ENCODE results near the gene FGF21.
"Not testable (repeated sequence)": the region's sequence is repeated elsewhere in the genome, so short reads cannot be mapped to it uniquely, and the experiment has no call there.

Gene FGF21

DNA sequence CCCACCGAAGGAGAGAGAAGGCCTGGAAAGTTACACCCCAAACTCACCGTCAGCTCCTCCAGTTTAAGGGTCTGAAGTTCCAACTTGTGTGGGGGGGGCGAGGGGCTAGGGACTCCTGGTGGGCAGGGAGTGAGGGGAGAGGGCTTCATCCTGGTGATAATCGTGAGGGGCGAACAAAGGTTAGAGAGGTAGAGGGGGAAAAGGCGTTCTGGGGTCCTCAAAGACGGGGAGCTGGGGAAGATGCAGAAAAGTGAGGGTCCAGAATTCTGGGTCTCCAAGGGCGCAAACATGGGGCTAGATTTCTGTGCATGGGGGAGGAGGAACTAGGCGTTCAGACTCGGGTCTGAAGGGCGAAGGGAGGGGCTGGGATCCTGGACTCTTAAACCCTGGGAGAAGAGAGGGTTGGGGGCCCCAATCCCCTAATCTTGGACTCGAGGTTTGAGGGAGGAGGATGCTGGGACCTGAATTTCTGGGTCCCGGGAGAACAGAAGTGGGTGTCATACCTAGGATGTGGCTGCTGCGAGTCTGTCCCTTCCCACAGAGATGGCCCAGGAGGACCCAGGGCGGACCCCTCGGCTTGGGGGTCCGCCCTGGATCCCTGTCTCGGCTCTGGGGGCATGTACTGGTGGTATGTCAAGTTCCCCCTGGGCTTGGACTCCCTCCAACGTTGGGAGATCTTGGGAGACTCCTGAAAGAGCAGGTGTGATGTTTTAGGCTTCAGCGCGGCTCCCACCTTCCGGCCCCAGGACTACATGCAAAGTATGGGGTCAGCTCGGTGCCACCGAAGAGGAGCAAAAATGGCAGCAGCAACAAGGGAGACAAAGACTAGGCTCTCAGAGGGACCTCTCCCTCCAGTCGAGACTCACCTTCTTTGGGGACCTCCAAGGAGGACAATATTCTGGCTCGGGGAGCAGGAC, 40.3 kb upstream of the FGF21 start:
- no peak for DNase-seq (ENCODE audit: extremely low spot score)
- TF ChIP-seq, protein P1, sequence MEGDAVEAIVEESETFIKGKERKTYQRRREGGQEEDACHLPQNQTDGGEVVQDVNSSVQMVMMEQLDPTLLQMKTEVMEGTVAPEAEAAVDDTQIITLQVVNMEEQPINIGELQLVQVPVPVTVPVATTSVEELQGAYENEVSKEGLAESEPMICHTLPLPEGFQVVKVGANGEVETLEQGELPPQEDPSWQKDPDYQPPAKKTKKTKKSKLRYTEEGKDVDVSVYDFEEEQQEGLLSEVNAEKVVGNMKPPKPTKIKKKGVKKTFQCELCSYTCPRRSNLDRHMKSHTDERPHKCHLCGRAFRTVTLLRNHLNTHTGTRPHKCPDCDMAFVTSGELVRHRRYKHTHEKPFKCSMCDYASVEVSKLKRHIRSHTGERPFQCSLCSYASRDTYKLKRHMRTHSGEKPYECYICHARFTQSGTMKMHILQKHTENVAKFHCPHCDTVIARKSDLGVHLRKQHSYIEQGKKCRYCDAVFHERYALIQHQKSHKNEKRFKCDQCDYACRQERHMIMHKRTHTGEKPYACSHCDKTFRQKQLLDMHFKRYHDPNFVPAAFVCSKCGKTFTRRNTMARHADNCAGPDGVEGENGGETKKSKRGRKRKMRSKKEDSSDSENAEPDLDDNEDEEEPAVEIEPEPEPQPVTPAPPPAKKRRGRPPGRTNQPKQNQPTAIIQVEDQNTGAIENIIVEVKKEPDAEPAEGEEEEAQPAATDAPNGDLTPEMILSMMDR (IDR thresholded peaks at IDR 0.05; ENCODE audit: control extremely low read depth, extremely low read depth, low read depth, missing control alignments) = no peak
- POLR2A ChIA-PET = no interaction called here
- CTCF ChIA-PET = interaction anchor here (1.0 to 5.1 kb wide), 7 partner anchors 9 to 278 kb away, joined by 3 to 22 read pairs (median 5); partner anchors contain the start of gene GYS1

DNA sequence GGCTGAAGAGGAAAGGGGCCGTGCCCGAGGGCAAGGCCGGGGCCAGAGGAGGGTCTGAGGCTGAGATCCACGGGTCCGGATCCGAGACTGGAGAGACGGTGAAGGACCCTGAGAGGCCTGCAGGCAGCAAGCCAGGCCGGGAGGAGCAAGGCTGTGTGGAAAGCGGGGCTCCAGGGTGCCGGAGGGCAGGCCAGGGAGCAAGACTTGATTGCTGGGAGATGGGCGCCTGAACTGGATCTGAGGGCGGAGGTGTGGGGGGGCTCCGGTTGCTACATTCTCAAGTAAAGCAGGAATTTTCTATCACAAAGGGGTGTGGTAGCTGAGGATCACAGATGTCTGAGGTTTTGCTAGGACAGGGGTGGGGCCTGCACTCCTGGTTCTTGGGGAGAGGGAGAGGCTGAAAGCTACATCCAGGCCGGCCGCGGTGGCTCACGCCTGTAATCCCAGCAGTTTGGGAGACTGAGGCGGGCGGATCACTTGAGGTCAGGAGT, 39.6 kb upstream of the FGF21 start:
- CTCF ChIA-PET = interaction anchor here (1.3 to 2.9 kb wide), 3 partner anchors 12 to 70 kb away, joined by 3 to 9 read pairs (median 3); partner anchors contain the start of gene CA11
- TF ChIP-seq, protein P1 (IDR thresholded peaks at IDR 0.05; ENCODE audit: control extremely low read depth, extremely low read depth, low read depth, missing control alignments) = no peak
- POLR2A ChIA-PET = no interaction called here

DNA sequence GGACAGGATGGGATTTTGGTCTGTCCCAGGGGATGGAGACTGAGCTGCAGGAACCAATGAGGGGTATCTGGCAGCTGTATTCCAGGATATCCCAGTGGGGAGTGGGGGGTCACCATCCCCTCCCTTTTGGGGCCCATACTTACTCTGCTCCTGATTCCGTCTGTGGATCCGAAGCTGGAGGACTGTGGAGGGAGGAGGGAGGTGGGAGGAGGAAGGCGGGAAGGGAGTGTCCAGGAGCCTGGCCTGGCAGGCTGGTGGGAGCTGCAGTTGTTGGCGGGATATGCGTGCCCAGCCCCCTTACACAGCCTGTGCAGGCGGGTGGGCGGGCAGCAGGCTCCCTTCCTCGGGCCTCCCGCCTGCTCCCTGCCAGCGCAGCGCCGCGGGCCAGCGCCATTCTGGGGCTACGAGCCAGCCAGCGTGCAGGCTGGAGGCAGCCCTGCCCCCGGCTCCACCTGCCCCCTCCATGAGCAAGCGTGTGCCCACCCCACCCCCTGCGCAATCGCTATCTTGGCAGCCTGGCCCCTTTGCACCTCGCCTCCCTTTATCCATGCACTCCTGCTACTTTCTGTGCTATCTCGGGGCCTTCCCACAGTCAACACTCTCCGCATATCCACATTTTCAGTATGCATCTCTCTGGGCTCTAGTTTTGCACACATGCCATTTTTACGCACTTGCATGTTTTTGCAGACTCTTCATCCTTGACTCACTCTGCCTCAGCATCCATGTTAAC, 38.6 kb upstream of the FGF21 start:
- TF ChIP-seq, protein P1 (IDR thresholded peaks at IDR 0.05; ENCODE audit: control extremely low read depth, extremely low read depth, low read depth, missing control alignments) = no peak
- CTCF ChIA-PET = interaction anchor here (1.3 to 2.9 kb wide), 3 partner anchors 11 to 71 kb away, joined by 3 to 9 read pairs (median 3); partner anchors contain the start of gene CA11
- no peak for DNase-seq (ENCODE audit: extremely low spot score)
- POLR2A ChIA-PET = interaction anchor here (0.7 kb wide), 1 partner anchor 42 kb away, joined by 3 read pairs; no protein-coding TSS in a partner anchor

More for the DNA sequence above, 39.6 kb upstream of the FGF21 start:
- DNase-seq (ENCODE audit: extremely low spot score) = no peak

DNA sequence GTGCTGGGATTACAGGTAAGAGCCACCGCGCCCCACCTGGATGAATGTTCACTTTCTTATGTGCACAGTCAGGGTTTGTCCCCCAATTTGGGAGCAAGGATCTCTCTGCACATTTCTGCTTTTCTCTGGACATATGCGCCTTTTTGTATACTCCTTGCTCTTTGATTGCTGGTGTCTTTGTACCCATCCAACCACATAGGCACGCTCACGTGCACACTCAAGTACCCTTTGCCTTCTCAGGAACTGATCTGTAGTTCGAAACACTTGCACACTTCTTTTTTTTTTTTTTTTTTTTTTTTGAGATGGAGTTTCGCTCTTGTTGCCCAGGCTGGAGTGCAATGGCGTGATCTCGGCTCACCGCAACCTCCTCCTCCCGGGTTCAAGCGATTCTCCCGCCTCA, 37.2 kb upstream of the FGF21 start:
- DNase-seq (ENCODE audit: extremely low spot score); CTCF ChIA-PET; POLR2A ChIA-PET: not testable (repeated sequence)

DNA sequence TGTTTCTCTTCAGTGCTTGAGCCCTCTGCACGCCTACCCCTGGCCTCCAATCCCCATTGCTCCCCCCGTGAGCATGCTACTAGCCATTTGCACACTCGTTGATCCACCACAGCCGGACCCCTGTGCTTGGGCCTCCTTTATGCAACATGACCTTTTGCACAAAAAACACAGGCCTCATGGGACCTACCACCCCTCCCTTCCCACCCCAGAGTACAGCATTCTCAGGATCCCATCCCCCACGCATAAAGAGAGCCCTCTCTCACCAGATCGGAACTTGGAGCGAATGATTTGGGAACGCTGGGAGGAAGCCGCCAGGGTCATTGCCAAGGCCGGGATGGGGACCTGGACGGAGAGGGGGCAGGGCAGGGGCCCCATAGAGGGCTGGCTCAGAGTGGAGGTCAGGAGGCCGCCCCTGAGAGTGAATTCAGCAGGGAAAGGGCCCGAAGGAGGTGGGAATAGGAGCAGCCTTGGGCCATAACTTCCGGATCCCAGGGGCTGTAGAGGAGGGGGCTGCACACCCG, 36.6 kb upstream of the FGF21 start:
- CTCF ChIA-PET = no interaction called here
- POLR2A ChIA-PET = no interaction called here
- DNase-seq (ENCODE audit: extremely low spot score) = no peak
- TF ChIP-seq, protein P1 (IDR thresholded peaks at IDR 0.05; ENCODE audit: control extremely low read depth, extremely low read depth, low read depth, missing control alignments) = no peak

DNA sequence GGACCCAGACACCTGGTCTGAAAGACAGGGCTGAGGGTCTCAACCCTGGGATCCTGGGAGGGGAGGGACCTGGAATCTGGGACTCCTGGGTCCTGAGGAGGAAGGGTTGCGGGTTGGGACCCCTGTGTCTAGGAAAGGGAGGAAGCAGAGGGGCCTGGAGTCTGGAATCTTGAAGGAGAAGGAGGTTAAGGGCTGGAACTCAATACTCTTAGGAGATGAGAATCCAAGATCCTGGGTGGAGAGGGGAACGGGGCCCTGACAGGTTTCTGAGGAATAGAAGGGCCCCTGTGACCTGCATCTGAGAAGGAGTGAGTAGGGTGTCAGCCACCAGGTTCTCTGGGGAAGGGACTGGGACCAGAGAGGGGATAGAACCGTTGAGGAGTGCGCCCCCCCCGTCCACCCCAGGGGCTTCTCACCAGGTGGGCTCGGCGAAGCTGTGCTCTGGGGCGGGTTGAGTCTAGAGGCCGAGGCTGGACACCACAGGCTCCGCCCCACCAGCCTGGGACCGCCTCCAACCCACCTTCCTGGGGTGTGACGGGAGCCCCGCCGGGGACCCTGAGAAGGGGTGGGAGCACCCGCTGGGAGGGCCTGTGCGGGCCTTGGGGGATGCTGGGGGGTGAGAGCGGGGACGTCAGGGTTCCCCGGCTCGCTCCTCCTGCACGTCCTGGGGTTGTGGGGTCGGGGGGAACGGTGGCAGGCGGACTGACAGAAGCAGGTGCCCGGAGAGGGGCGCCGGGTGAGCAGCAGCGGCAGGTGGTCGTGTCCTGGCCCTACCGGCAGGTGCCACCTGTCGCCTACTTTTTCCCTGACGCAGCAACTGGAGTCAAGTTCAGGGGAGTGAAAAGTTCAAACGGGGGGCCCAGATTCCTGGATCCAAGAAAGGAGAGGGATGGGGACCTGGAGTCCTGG, 35.8 kb upstream of the FGF21 start, which contains the start of gene MAMSTR:
MAMSTR (minus strand) TSS at position 463 of the 909 bp plus-strand sequence. CDS start 694 bp downstream, outside the sequence.
- DNase-seq (ENCODE audit: extremely low spot score) = no peak
- POLR2A ChIA-PET = no interaction called here
- CTCF ChIA-PET = interaction anchor here (2.4 kb wide), 1 partner anchor 19 kb away, joined by 7 read pairs; no protein-coding TSS in a partner anchor
- TF ChIP-seq, protein P1 (IDR thresholded peaks at IDR 0.05; ENCODE audit: control extremely low read depth, extremely low read depth, low read depth, missing control alignments) = no peak

Measured in GM10248 (cell line).